ENCODE results near the gene SLC1A4.

SLC1A4 gene

DNA sequence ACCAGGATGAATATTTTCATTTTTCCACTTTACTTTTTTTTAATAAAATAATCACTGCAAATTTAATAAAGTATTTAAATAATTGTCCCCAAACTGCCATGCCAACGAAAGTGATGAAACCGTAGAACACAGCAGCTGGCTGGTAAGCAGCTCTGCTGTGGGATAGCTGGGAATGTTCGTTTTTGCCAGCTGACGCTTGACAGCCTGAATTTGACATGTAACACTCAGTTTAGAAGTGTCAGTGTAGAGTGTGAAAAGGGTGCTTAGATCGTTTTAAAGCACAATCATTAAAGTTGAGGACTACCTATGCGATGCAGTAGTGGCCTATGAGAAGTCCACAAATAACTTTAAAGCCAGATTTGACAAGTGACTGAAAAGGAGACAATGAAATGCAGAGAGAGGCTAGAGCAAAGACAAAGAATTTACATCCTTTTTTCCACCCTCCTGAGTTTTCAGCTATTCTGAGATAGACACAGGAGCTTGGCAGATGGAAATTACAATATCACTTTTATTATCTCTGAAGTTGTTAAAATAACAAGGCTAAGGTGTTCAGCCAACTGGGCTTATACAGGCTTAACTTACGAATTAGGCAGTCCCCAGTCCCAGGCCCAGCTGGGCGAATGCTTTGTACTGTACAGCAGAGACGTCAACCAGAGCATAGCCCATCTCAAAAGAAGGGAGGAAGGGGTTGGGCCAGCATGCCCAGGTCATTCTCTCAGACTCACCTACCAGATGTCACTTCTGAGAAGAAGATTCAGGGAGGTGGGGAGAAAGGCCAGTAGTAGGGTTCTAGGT, 31.9 kb upstream of the SLC1A4 start:
- TF ChIP-seq, protein P1, sequence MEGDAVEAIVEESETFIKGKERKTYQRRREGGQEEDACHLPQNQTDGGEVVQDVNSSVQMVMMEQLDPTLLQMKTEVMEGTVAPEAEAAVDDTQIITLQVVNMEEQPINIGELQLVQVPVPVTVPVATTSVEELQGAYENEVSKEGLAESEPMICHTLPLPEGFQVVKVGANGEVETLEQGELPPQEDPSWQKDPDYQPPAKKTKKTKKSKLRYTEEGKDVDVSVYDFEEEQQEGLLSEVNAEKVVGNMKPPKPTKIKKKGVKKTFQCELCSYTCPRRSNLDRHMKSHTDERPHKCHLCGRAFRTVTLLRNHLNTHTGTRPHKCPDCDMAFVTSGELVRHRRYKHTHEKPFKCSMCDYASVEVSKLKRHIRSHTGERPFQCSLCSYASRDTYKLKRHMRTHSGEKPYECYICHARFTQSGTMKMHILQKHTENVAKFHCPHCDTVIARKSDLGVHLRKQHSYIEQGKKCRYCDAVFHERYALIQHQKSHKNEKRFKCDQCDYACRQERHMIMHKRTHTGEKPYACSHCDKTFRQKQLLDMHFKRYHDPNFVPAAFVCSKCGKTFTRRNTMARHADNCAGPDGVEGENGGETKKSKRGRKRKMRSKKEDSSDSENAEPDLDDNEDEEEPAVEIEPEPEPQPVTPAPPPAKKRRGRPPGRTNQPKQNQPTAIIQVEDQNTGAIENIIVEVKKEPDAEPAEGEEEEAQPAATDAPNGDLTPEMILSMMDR (IDR thresholded peaks at IDR 0.05), result no peak

DNA sequence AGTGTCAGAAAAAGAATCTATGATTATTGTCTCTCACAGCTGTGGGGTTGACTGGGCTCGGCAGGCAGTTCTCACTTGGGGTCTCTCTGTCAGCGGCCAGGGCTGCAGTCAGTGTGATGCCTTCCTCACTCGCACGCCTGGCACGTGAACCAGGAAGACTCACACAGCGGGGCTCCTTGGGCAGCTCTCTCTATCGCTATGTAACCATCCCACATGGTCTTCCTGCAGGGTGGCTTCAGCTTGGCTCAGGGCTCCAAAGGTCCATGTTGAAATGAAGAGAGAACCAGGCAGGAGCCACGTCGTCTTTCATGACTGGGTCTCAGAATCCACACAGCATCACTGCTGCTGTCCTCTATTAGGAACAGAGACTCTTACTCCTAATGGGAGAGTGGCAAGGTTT, 30.6 kb upstream of the SLC1A4 start:
- TF ChIP-seq, protein P1 (IDR thresholded peaks at IDR 0.05), result no peak

DNA sequence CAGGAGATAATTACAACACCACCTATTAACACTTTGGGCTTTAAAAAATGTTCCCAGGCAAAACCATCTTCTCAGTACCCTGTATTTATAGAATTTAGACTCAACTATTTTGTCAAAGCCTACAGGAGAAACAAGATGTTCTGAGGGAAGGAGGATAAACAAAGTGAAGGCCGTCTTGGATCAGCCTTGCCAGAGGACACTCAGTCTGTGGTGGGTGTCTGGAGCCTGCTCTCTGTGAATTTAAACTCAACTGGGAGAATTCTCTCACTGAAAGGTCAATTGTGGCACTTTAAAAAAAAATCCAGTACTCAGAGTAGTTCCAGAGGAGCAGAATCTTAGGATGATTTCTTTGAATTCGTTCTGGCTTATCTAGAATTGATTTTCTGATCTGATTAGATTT, 28.4 kb upstream of the SLC1A4 start:
- TF ChIP-seq, protein P1 (IDR thresholded peaks at IDR 0.05), result no peak

- TF ChIP-seq, protein P1 (IDR thresholded peaks at IDR 0.05), result no peak
Observed at GRCh38 chr2:64963719-64964118, 25.5 kb upstream of the SLC1A4 start.

DNA sequence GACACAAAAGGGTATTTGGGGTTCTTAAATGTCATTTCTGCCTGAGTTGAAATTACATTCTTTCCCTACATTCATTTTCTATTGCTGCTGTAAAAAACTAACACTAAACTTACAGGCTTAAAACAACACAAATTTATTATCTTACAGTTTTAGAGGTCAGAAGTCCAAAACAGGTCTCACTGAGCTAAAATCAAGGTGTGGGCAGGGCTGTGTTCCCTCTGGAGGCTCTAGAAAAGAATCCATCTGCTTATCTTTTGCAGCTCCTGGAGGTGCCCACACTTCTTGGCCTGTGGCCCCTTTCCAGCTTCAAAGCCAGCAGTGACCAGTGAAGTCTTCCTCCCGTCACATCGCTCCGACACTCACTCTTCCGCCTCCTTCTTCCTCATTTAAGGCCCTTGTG, 23.2 kb upstream of the SLC1A4 start:
- TF ChIP-seq, protein P1 (IDR thresholded peaks at IDR 0.05), result no peak

- TF ChIP-seq, protein P1 (IDR thresholded peaks at IDR 0.05), result no peak
Observed at GRCh38 chr2:64966839-64967238, 22.4 kb upstream of the SLC1A4 start.

GRCh38 chr2:64967601-64968000, 21.6 kb upstream of the SLC1A4 start:
- TF ChIP-seq, protein P1 (IDR thresholded peaks at IDR 0.05), result no peak

DNA sequence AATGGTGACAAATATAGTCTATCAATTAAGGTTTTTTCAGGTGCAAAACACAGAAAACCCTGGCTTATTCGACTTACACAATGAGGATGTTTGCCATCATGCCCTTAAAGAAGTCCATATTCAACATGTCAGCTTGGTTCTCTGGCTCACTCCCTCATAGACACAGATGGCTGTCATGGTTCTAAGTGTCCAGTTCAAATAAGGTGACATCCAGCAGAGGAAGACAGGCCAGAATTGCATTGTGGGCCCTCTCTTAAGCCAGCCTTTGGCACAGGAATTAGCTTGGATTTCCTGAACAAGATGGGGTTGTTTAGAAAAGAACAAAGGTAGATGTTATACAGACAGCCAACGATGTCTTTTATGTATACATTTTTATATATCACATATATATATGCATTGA, 18.7 kb upstream of the SLC1A4 start:
- TF ChIP-seq, protein P1 (IDR thresholded peaks at IDR 0.05), result no peak
